Hepatocyte (in vitro differentiated cells): ENCODE results near the gene LGALS3BP.

ENCODE experiments used
- EZH2 ChIP-seq: fragments of 200-600 bp; sonication (generic); IDR thresholded peaks from 2 replicates; pipeline ENCODE4 v1.6.1; 2016; ENCODE audit warnings: antibody characterized with exemption, mild to moderate bottlenecking, borderline replicate concordance
- EZH2phosphoT487 ChIP-seq: fragments of 200-600 bp; sonication (generic); IDR thresholded peaks from one replicate; pipeline ENCODE4 v1.6.1; 2018; ENCODE audit warnings: antibody characterized with exemption, mild to moderate bottlenecking, low read depth, moderate library complexity; ENCODE audit not compliant: unreplicated experiment, severe bottlenecking
- TF ChIP-seq, protein P1 (sequence below): fragments of 200-600 bp; sonication (generic); IDR thresholded peaks from 2 replicates; pipeline ENCODE4 v1.5.1; 2016; ENCODE audit warnings: antibody characterized with exemption, mild to moderate bottlenecking; ENCODE audit not compliant: poor library complexity

DNA sequence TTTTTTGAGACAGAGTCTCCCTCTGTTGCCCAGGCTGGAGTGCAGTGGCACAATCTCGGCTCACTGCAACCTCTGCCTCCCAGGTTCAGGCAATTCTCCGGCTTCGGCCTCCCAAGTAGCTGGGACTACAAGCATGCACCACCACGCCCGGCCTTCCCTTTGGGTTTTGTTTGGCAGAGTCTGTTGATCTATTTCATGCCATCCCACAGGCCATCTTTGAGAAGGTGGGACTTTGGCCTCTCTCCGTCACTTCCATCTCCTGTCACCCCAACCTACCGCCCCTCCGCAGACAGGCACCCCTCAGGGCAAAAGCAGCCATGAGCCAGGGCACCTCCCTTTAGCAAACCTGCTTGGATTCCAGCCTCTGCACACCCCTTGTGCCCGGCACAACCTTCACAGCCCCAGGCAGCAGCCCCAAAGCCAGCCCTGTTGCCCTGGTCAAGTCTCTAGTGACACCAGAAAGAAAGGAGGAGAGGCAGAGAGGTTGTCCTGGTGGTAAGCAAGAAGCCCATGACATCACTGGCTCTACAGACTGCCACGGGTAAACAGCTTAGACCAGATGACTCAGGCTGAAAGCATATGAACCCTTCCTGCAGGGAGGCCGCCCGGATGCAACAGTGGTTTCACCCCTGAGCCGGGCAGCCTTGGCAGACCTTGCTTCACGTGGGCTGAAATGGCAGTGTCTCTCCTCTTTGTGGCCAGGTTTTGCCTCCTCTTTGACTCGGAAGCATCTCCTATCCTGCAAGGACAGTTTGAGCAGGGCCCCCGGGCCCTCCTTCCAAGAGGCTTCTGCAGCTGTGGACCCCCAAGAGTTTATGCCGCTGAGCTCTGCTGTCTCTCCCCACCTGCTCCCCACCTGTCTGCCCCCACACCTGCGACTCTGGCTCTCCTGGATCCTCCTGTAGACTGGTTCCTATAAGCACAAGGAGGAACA lies 46.4 kb downstream of the LGALS3BP start:
- TF ChIP-seq EZH2 (no peak), EZH2phosphoT487 (no peak)
- TF ChIP-seq, protein P1, sequence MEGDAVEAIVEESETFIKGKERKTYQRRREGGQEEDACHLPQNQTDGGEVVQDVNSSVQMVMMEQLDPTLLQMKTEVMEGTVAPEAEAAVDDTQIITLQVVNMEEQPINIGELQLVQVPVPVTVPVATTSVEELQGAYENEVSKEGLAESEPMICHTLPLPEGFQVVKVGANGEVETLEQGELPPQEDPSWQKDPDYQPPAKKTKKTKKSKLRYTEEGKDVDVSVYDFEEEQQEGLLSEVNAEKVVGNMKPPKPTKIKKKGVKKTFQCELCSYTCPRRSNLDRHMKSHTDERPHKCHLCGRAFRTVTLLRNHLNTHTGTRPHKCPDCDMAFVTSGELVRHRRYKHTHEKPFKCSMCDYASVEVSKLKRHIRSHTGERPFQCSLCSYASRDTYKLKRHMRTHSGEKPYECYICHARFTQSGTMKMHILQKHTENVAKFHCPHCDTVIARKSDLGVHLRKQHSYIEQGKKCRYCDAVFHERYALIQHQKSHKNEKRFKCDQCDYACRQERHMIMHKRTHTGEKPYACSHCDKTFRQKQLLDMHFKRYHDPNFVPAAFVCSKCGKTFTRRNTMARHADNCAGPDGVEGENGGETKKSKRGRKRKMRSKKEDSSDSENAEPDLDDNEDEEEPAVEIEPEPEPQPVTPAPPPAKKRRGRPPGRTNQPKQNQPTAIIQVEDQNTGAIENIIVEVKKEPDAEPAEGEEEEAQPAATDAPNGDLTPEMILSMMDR, result no peak
